ENCODE results near the gene SIDT2. TPM values are rescaled to one million over a fixed set of nuclear protein-coding genes. Genes with fewer than 3 reads are reported as not detected.

The SIDT2 gene
- total RNA-seq, 2 donors from 2014 or later: 39.3 to 43.0 TPM

DNA sequence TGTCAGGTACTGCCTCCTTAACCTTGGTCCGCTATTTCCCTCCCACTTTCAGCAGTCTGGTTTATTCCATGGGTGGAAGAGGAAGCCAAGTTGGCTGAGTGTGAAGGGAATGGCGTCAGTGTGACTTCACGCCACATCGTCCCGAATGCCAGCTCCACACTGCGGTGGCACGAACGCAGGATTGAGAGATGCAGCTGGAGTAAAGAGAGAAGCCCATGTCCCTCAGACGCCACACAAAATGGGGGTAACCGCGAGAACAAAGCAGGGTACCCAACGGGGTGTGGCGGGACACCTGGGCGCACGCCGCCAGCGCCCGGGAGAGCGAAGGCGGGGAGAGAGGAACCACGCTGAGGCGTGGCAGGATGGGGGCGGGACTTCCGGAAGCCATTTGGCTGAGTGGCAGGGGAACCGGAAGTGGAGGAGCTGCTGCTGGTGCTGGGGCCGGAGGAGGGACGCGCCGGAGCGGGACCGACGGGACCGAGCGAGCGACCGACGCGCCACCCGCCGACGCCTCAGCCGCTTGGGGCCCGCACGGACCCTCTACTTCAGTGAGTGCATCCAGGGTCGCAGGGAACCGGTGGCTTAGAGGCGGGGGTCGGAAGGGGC, 34.6 kb upstream of the SIDT2 start, which contains the start of gene PAFAH1B2:
Gene PAFAH1B2, plus strand, starts transcription at position 417 of the 606 bp plus-strand sequence. CDS start 8,161 bp downstream, outside the sequence.
- Histone ChIP-seq H3K27ac (ENCODE audit: low read depth, low read length) (peak within 1 kb of the TSS; percentile 81), H3K4me3 (ENCODE audit: low read length) (peak within 1 kb of the TSS; percentile 96), H3K9ac (ENCODE audit: extremely low read depth, low read length, poor library complexity, severe bottlenecking) (peak within 1 kb of the TSS; percentile 71), H3K4me1 (ENCODE audit: control insufficient read depth, insufficient read depth, low read length) (no peaks in the 10 kb centered on the region), H3K27me3 (ENCODE audit: control insufficient read depth, insufficient read depth, low read length, poor library complexity, severe bottlenecking) (no peaks in the 10 kb centered on the region), H3K36me3 (ENCODE audit: control insufficient read depth, insufficient read depth, low read length) (peaks cover 25% of the 10 kb centered on the region), H3K9me3 (ENCODE audit: control insufficient read depth, low read length) (no peaks in the 10 kb centered on the region)
- H3K9me3 Mint-ChIP-seq: no peaks in the 10 kb centered on the region
- H3K27ac Mint-ChIP-seq: peak within 1 kb of the TSS; percentile 94
- TF ChIP-seq, protein P1, sequence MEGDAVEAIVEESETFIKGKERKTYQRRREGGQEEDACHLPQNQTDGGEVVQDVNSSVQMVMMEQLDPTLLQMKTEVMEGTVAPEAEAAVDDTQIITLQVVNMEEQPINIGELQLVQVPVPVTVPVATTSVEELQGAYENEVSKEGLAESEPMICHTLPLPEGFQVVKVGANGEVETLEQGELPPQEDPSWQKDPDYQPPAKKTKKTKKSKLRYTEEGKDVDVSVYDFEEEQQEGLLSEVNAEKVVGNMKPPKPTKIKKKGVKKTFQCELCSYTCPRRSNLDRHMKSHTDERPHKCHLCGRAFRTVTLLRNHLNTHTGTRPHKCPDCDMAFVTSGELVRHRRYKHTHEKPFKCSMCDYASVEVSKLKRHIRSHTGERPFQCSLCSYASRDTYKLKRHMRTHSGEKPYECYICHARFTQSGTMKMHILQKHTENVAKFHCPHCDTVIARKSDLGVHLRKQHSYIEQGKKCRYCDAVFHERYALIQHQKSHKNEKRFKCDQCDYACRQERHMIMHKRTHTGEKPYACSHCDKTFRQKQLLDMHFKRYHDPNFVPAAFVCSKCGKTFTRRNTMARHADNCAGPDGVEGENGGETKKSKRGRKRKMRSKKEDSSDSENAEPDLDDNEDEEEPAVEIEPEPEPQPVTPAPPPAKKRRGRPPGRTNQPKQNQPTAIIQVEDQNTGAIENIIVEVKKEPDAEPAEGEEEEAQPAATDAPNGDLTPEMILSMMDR (conservative IDR thresholded peaks at IDR 0.05): no peak
- peaks cover 27% of the 10 kb centered on the region for H3K4me1 Mint-ChIP-seq
- peaks cover 33% of the 10 kb centered on the region for H3K36me3 Mint-ChIP-seq (ENCODE audit: low read depth)
- WGBS, 2 experiments (ENCODE audit: insufficient coverage in 1 of 2, insufficient read length in 1 of 2): 2 to 3% methylated on average over 19 to 42 of the region's 48 CpGs
- peaks cover 10% of the 10 kb centered on the region for H3K27me3 Mint-ChIP-seq (ENCODE audit: insufficient read depth)
- DNase-seq: peak; percentile 98
- H3K4me3 Mint-ChIP-seq: peak within 1 kb of the TSS; percentile 88

DNA sequence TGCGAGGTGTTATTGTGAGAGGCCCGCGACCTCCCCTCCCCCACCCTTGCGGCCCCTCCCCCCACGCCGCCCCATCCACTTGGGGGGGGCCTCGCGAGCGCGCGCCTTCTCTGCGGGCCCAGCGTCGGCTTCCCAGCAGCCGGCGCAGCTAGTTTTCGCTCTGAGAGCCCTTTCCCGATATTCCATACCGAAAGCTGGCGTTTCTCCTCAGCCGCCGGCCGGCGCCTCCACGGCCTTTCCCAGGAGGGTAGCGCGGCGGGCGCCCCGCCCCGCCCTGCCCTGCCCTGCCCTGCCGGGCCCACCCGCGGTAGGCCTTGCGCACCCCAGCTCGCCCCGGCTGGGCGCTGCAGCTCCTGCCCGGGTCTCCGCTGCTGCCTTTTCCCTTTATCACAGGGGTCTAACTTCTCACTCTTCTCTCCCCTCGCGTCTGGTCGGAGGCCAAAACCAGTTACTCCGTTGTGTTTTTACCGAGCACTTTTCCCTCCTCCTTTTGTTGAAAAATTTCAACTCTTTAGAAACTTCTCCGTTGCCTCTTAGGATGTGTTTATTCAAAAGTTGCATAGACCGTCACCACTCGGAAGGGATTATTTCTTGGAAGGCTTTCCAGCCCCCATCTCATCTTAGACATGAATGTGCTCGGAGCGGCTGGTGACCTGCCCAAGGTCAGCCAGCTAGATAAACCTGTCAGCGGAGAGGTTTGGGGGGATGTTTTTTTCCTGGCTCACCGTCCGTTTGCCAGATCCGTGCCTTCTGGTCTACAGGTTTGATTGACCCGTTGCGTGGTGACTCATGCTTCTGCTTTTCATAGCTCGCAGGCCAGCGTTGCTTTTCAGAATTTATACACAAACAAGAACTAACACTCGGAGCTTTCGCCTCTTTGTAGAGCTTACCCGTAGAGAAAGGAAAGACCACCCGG, 33.8 kb upstream of the SIDT2 start:
- peak; percentile 78 for DNase-seq
- Mint-ChIP-seq H3K36me3 (ENCODE audit: low read depth) (peaks cover 37% of the 10 kb centered on the region), H3K9me3 (no peaks in the 10 kb centered on the region), H3K27me3 (ENCODE audit: insufficient read depth) (peaks cover 10% of the 10 kb centered on the region), H3K27ac (peak overlapping the region; percentile 91), H3K4me1 (peaks cover 27% of the 10 kb centered on the region), H3K4me3 (peak overlapping the region; percentile 88)
- peak overlapping the region; percentile 71 for H3K9ac ChIP-seq (ENCODE audit: extremely low read depth, low read length, poor library complexity, severe bottlenecking)
- 1% methylated on average over 18 to 56 of the region's 62 CpGs for WGBS, 2 experiments (ENCODE audit: insufficient coverage in 1 of 2, insufficient read length in 1 of 2)
- peak overlapping the region; percentile 81 for H3K27ac ChIP-seq (ENCODE audit: low read depth, low read length)
- peaks cover 28% of the 10 kb centered on the region for H3K36me3 ChIP-seq (ENCODE audit: control insufficient read depth, insufficient read depth, low read length)
- H3K4me3 ChIP-seq (ENCODE audit: low read length): peak overlapping the region; percentile 96
- no peaks in the 10 kb centered on the region for H3K4me1 ChIP-seq (ENCODE audit: control insufficient read depth, insufficient read depth, low read length)
- no peaks in the 10 kb centered on the region for H3K9me3 ChIP-seq (ENCODE audit: control insufficient read depth, low read length)
- TF ChIP-seq, protein P1 (conservative IDR thresholded peaks at IDR 0.05): no peak
- no peaks in the 10 kb centered on the region for H3K27me3 ChIP-seq (ENCODE audit: control insufficient read depth, insufficient read depth, low read length, poor library complexity, severe bottlenecking)

DNA sequence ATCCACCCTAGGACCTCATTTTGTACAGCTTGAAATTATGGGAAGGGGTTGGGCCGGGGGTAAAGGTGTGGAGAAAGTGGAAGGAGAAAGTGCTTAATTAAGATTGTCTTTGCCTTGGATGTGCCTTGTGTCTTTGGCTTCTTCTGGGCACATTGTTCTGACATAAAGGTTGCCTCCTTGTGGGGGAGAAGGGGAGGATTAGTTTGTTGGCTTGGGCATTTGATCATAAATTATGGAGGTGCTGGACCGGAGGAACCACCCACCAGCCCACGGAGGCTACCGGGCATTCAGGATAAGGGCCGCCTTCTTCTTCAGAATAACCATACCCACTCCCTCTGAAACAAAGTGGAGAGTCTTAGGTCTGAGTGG, 33.2 kb upstream of the SIDT2 start:
- DNase-seq: peak; percentile 46

More for the DNA sequence above, 33.2 kb upstream of the SIDT2 start:
- H3K9me3 Mint-ChIP-seq: no peaks in the 10 kb centered on the region
- TF ChIP-seq, protein P1 (conservative IDR thresholded peaks at IDR 0.05): peak; percentile 56
- peaks cover 35% of the 10 kb centered on the region for H3K36me3 ChIP-seq (ENCODE audit: control insufficient read depth, insufficient read depth, low read length)
- H3K4me1 ChIP-seq (ENCODE audit: control insufficient read depth, insufficient read depth, low read length): no peaks in the 10 kb centered on the region
- peaks cover 43% of the 10 kb centered on the region for H3K36me3 Mint-ChIP-seq (ENCODE audit: low read depth)
- peak overlapping the region; percentile 71 for H3K9ac ChIP-seq (ENCODE audit: extremely low read depth, low read length, poor library complexity, severe bottlenecking)
- no peak overlapping the region for H3K27ac ChIP-seq (ENCODE audit: low read depth, low read length)
- peak overlapping the region; percentile 88 for H3K4me3 Mint-ChIP-seq
- no peaks in the 10 kb centered on the region for H3K27me3 ChIP-seq (ENCODE audit: control insufficient read depth, insufficient read depth, low read length, poor library complexity, severe bottlenecking)
- H3K4me3 ChIP-seq (ENCODE audit: low read length): peak overlapping the region; percentile 96
- H3K9me3 ChIP-seq (ENCODE audit: control insufficient read depth, low read length): no peaks in the 10 kb centered on the region
- peak overlapping the region; percentile 91 for H3K27ac Mint-ChIP-seq
- WGBS, 2 experiments (ENCODE audit: insufficient coverage in 1 of 2, insufficient read length in 1 of 2): 20 to 23% methylated on average over 1 to 5 of the region's 5 CpGs
- H3K4me1 Mint-ChIP-seq: peaks cover 27% of the 10 kb centered on the region
- peaks cover 6% of the 10 kb centered on the region for H3K27me3 Mint-ChIP-seq (ENCODE audit: insufficient read depth)
